ENCODE data around the gene ACSBG1. TPM values are rescaled to one million over a fixed set of nuclear protein-coding genes. Genes with fewer than 3 reads are reported as not detected.

ACSBG1 gene
- polyA plus RNA-seq, 1 experiment: not detected

DNA sequence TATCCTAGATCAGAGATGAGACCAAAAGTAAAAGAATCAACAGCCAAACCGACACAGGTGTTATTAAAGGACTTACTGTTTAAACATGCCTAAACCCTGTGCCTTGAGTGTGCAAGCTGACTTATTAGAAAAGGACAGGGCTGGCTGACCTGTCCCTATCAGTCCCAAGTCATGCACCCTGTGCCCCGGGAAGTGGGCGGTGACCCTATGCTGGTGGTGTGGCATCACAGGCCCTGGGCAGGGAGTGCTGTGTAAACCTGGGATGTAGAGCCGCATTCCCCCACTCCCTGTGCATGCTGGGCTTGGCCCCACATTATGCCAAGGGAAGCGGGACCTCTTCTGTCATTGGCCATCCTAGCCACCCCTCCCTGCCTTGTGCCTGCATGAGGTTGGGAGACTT lies 40.6 kb upstream of the ACSBG1 start:
- Histone ChIP-seq H3K27ac (ENCODE audit: low read depth, low read length) (no peak overlapping the region), H3K4me3 (ENCODE audit: low read depth, low read length) (no peak overlapping the region), H3K9me3 (ENCODE audit: control insufficient read depth, insufficient read depth, low read length) (no peaks in the 10 kb centered on the region; the same call in 1 of the 2 replicates), H3K27me3 (ENCODE audit: control insufficient read depth, insufficient read depth, low read length) (no peaks in the 10 kb centered on the region)
- POLR2A ChIA-PET: no interaction called here
- TF ChIP-seq, protein P1, sequence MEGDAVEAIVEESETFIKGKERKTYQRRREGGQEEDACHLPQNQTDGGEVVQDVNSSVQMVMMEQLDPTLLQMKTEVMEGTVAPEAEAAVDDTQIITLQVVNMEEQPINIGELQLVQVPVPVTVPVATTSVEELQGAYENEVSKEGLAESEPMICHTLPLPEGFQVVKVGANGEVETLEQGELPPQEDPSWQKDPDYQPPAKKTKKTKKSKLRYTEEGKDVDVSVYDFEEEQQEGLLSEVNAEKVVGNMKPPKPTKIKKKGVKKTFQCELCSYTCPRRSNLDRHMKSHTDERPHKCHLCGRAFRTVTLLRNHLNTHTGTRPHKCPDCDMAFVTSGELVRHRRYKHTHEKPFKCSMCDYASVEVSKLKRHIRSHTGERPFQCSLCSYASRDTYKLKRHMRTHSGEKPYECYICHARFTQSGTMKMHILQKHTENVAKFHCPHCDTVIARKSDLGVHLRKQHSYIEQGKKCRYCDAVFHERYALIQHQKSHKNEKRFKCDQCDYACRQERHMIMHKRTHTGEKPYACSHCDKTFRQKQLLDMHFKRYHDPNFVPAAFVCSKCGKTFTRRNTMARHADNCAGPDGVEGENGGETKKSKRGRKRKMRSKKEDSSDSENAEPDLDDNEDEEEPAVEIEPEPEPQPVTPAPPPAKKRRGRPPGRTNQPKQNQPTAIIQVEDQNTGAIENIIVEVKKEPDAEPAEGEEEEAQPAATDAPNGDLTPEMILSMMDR (IDR thresholded peaks at IDR 0.05; ENCODE audit: low read depth, low read length): no peak
- CTCF ChIA-PET: no interaction called here
- no peak for DNase-seq (ENCODE audit: low read depth, low spot score)

- Histone ChIP-seq H3K4me3 (ENCODE audit: low read depth, low read length) (no peak overlapping the region), H3K27me3 (ENCODE audit: control insufficient read depth, insufficient read depth, low read length) (no peaks in the 10 kb centered on the region), H3K27ac (ENCODE audit: low read depth, low read length) (no peak overlapping the region), H3K9me3 (ENCODE audit: control insufficient read depth, insufficient read depth, low read length) (no peaks in the 10 kb centered on the region; the same call in 1 of the 2 replicates)
- POLR2A ChIA-PET: no interaction called here
- DNase-seq (ENCODE audit: low read depth, low spot score): no peak
- TF ChIP-seq, protein P1 (IDR thresholded peaks at IDR 0.05; ENCODE audit: low read depth, low read length): no peak
- CTCF ChIA-PET: no interaction called here
Measured at GRCh38 chr15:78272776-78273175, 38.4 kb upstream of the ACSBG1 start.

GRCh38 chr15:78272316-78272715 lies 38.0 kb upstream of the ACSBG1 start:
- H3K9me3 ChIP-seq (ENCODE audit: control insufficient read depth, insufficient read depth, low read length): no peaks in the 10 kb centered on the region; the same call in 1 of the 2 replicates
- DNase-seq (ENCODE audit: low read depth, low spot score): no peak
- ChIA-PET POLR2A (no interaction called here), CTCF (no interaction called here)
- no peak overlapping the region for H3K27ac ChIP-seq (ENCODE audit: low read depth, low read length)
- no peak overlapping the region for H3K4me3 ChIP-seq (ENCODE audit: low read depth, low read length)
- no peaks in the 10 kb centered on the region for H3K27me3 ChIP-seq (ENCODE audit: control insufficient read depth, insufficient read depth, low read length)
- TF ChIP-seq, protein P1 (IDR thresholded peaks at IDR 0.05; ENCODE audit: low read depth, low read length): no peak

DNA sequence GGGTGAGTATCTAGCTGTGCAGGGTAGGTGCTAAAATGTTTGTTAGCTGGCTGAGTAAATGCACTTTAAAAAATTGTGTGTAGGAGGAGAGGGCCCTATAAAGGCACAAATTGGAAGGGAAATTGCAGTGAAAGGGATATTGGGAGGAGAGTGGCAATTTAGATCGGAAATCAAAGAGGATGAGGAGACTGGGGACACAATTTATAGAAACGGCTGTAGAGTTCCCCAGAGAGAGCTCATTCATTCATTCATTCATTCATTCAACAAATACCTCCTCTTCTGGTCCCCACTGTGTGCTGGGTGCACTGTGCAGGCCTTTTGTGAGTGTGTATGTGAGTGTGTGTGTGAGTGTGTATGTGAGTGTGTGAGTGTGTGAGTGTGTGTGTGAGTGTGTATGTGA lies 32.4 kb upstream of the ACSBG1 start:
- Histone ChIP-seq H3K27ac (ENCODE audit: low read depth, low read length) (no peak overlapping the region), H3K9me3 (ENCODE audit: control insufficient read depth, insufficient read depth, low read length) (no peaks in the 10 kb centered on the region; the same call in 1 of the 2 replicates), H3K4me3 (ENCODE audit: low read depth, low read length) (no peak overlapping the region), H3K27me3 (ENCODE audit: control insufficient read depth, insufficient read depth, low read length) (no peaks in the 10 kb centered on the region)
- no peak for DNase-seq (ENCODE audit: low read depth, low spot score)
- TF ChIP-seq, protein P1 (IDR thresholded peaks at IDR 0.05; ENCODE audit: low read depth, low read length): no peak
- ChIA-PET CTCF (interaction anchor here (0.5 to 1.5 kb wide), 5 partner anchors 136 to 356 kb away, joined by 3 to 4 read pairs (median 3); no protein-coding TSS in a partner anchor), POLR2A (no interaction called here)

DNA sequence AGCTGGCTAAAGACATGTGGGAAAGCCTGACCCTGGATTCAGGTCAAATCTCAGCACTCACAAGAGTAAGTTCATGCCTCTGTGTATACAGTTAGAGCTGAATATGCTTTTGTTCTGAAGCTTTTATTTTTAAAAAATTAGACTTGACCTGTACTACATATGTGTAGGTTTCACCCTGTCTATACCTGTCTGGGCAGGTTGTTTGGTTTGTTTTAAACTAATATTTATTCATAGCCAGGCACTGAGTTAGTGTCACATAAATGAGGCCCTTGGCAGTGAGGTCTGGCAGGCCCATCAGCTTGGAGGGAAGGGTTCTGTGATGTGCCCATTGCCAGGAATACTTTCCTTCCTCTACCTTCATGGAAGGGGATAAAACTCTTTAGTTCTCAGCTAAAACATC lies 31.9 kb upstream of the ACSBG1 start:
- Histone ChIP-seq H3K4me3 (ENCODE audit: low read depth, low read length) (no peak overlapping the region), H3K27ac (ENCODE audit: low read depth, low read length) (no peak overlapping the region), H3K9me3 (ENCODE audit: control insufficient read depth, insufficient read depth, low read length) (no peaks in the 10 kb centered on the region; the same call in 1 of the 2 replicates), H3K27me3 (ENCODE audit: control insufficient read depth, insufficient read depth, low read length) (no peaks in the 10 kb centered on the region)
- no peak for DNase-seq (ENCODE audit: low read depth, low spot score)
- ChIA-PET POLR2A (interaction anchor here (1.1 kb wide), 1 partner anchor 33 kb away, joined by 4 read pairs; the partner anchor contains the start of gene SKIC8), CTCF (interaction anchor here (0.5 to 1.5 kb wide), 8 partner anchors 24 to 356 kb away, joined by 3 to 7 read pairs (median 3); no protein-coding TSS in a partner anchor)
- TF ChIP-seq, protein P1 (IDR thresholded peaks at IDR 0.05; ENCODE audit: low read depth, low read length): no peak
